ENCODE measurements around the gene ATP10A.

GRCh38 chr15:25687689-25688088, 175.4 kb downstream of the ATP10A start:
- TF ChIP-seq NRF1 (IDR thresholded peaks at IDR 0.05; ENCODE audit: low read depth, low read length): no peak
- no peak for TF ChIP-seq GABPA (IDR thresholded peaks at IDR 0.05; ENCODE audit: low read depth)
- no peak for TF ChIP-seq CTCF (IDR thresholded peaks at IDR 0.05)
- no peak for TF ChIP-seq EZH2phosphoT487 (IDR thresholded peaks at IDR 0.05; ENCODE audit: borderline replicate concordance, low read depth)
- no peak for TF ChIP-seq EP300 (IDR thresholded peaks at IDR 0.05; ENCODE audit: borderline replicate concordance in 1 of 2, low read depth in 1 of 2, low read length in 1 of 2)
- TF ChIP-seq GATA2 (CRISPR knock-in tag; IDR thresholded peaks at IDR 0.05): no peak
- no peak for TF ChIP-seq TCF12 (IDR thresholded peaks at IDR 0.05)
- no peak for TF ChIP-seq CHD2 (IDR thresholded peaks at IDR 0.05; ENCODE audit: low read length, partially characterized antibody)
- no peak for TF ChIP-seq PBX3 (IDR thresholded peaks at IDR 0.05)
- TF ChIP-seq TAF1 (IDR thresholded peaks at IDR 0.05; ENCODE audit: borderline replicate concordance, low read depth, low read length): no peak
- no peak for TF ChIP-seq POLR2AphosphoS5 (IDR thresholded peaks at IDR 0.05; ENCODE audit: low read depth, low read length)
- TF ChIP-seq RCOR1 (IDR thresholded peaks at IDR 0.05; ENCODE audit: low read length): no peak
- TF ChIP-seq JUND (IDR thresholded peaks at IDR 0.05): no peak
- TF ChIP-seq RAD21 (IDR thresholded peaks at IDR 0.05; ENCODE audit: low read length): no peak
